ACC112 (cell line): Measurements from ENCODE around the gene MAP3K5.
"Not testable (repeated sequence)": the region's sequence is repeated elsewhere in the genome, so short reads cannot be mapped to it uniquely, and the experiment has no call there.

Experiments
- H2AFZ ChIP-seq: fragments of 200-600 bp; sonication (generic); one replicate; pipeline ENCODE4 v1.6.0; 2017; ENCODE audit warnings: antibody characterized with exemption, low read length; ENCODE audit not compliant: unreplicated experiment
- H3K27ac ChIP-seq: fragments of 200-600 bp; sonication (generic); 2 replicates; pipeline ENCODE4 v1.5.1; 2014; ENCODE audit warnings: low read depth, mild to moderate bottlenecking, antibody characterized with exemption, low read length, moderate library complexity
- H3K27me3 ChIP-seq: fragments of 200-600 bp; sonication (generic); 2 replicates; pipeline ENCODE4 v1.6.1; 2014; ENCODE audit warnings: mild to moderate bottlenecking, antibody characterized with exemption, low read length, moderate library complexity, mixed read lengths; ENCODE audit not compliant: insufficient read depth
- H3K36me3 ChIP-seq: fragments of 200-600 bp; sonication (generic); 2 replicates; pipeline ENCODE4 v1.6.1; 2016; ENCODE audit warnings: mild to moderate bottlenecking, antibody characterized with exemption, low read length, moderate library complexity, mixed read lengths; ENCODE audit not compliant: insufficient read depth
- H3K4me1 ChIP-seq: fragments of 200-600 bp; sonication (generic); one replicate; pipeline ENCODE4 v1.6.1; 2016; ENCODE audit warnings: low read length, mixed read lengths; ENCODE audit not compliant: insufficient read depth, unreplicated experiment, control insufficient read depth
- H3K4me3 ChIP-seq: fragments of 200-600 bp; sonication (generic); 2 replicates; pipeline ENCODE4 v1.5.1; 2014; ENCODE audit warnings: mild to moderate bottlenecking, low read depth, low read length
- H3K79me2 ChIP-seq: fragments of 200-600 bp; sonication (generic); one replicate; pipeline ENCODE4 v1.6.0; 2016; ENCODE audit warnings: low read length; ENCODE audit not compliant: control insufficient read depth, unreplicated experiment, insufficient read depth

Gene MAP3K5

DNA sequence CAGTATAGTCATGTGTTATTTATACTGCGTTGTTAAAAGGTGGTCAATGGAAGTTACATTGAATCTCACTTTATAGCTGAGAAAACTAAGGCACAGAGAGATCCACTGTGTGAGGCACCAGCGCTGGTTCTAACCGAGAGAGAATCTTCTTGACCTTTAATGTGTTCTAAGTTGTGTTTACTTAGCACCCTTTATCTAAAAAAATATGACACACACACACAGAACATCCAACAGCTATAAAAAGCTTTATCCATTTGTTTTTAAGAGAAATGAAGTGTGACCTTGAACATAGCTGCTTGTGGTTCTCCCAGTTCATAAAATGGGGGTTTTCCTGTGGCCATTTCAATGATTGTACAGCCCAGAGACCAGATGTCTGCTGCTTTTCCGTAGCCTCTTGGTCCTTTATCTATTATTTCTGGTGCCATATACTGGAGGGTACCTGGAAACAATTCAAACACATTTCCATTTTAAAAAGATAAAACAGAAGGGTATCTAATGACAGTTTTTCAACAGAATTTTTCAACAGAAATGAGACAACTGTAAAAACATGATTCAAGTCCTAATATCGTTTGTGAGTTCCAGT, 187.3 kb downstream of the MAP3K5 start:
- Histone ChIP-seq H3K4me1 (peaks cover 33% of the 10 kb centered on the region), H3K27ac (no peak overlapping the region), H3K27me3 (no peaks in the 10 kb centered on the region), H3K36me3 (no peaks in the 10 kb centered on the region), H3K4me3 (no peak overlapping the region), H2AFZ (no peak overlapping the region), H3K79me2 (no peaks in the 10 kb centered on the region)

DNA sequence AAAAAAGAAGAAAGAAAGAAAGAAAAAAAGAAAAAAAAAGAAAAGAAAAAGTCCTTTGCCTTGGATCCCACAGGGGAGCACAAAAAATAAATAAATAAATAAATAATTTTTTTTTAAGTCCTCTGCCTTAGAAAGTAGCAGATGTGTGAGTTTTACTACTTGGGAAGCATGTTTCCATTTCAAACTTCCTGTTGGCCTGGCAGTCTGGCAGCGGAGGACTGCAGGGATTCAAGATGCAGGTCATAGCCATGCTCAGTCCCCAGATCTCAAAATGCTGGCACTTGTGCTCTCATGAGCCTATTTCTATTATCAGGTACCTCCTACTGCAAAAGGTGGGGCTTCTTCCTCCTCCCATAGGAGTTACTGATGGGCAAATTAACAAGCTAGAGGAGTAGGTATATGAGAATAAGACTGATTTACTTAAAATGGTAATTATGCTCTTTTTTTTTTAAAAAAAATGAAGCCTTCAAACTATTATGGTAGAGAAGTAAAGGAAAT, 187.9 kb downstream of the MAP3K5 start:
- no peak overlapping the region for H3K27ac ChIP-seq

DNA sequence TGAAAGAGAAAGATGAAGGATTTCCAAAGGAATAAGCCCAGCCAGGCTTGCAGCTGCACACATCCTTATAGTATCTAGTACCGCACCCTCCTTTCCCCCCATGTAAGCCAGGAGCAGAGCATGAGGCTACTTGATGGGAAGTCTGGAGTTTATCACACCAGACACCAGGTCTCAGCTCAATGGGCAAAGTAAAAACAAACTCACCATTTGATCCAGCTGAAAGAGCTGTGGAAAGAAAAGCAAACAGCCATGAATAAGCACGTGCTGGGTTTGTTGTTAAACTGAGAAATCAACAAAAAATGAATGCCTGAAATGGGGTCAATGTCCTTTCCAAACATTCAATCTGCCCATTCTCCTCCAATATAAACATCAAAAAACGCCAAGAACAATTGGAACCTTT, 191.5 kb downstream of the MAP3K5 start:
- no peaks in the 10 kb centered on the region for H3K4me1 ChIP-seq
- no peak overlapping the region for H3K27ac ChIP-seq
- no peak overlapping the region for H2AFZ ChIP-seq
- no peak overlapping the region for H3K4me3 ChIP-seq
- H3K27me3 ChIP-seq: no peaks in the 10 kb centered on the region
- no peaks in the 10 kb centered on the region for H3K79me2 ChIP-seq
- H3K36me3 ChIP-seq: no peaks in the 10 kb centered on the region

More for the DNA sequence above, 187.9 kb downstream of the MAP3K5 start:
- Histone ChIP-seq H2AFZ (no peak overlapping the region), H3K4me1 (peaks cover 27% of the 10 kb centered on the region), H3K36me3 (no peaks in the 10 kb centered on the region), H3K4me3 (no peak overlapping the region), H3K27me3 (no peaks in the 10 kb centered on the region), H3K79me2 (no peaks in the 10 kb centered on the region)

DNA sequence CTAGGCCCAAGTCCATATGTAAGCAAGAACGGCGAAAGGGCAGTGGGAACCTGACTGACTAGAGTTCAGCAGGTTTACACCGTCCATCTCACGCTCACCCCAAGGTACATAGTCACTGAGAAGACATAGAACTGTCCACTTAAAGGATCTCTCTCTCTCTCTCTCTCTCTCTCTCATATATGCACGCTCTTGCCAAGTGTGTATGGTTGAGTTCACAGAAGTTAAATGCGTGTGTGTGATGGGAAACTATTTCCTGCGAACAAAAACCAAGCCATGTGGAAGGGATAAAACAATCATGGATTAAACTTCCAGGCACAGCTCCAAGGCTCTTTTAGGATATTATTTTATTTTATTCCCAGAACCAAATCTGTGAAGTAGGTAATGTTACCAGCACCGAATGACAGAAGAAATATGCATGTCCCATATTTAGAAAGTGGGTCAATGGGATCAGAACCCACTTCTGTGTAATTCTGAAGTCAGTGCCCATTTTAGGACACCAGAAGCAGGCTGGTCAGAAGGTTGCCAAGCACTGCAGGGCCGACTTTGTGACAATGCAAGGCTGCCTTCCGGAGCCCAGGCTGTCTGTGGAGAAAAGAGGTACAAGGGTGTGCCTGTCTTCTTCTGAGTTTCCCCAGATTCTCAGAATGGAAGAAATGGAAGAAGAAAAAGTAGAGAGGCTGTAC, 192.8 kb downstream of the MAP3K5 start:
- no peak overlapping the region for H3K27ac ChIP-seq
- H3K4me3 ChIP-seq: no peak overlapping the region
- no peaks in the 10 kb centered on the region for H3K27me3 ChIP-seq
- peaks cover 3% of the 10 kb centered on the region for H3K4me1 ChIP-seq
- H3K36me3 ChIP-seq: no peaks in the 10 kb centered on the region
- no peaks in the 10 kb centered on the region for H3K79me2 ChIP-seq
- H2AFZ ChIP-seq: no peak overlapping the region

DNA sequence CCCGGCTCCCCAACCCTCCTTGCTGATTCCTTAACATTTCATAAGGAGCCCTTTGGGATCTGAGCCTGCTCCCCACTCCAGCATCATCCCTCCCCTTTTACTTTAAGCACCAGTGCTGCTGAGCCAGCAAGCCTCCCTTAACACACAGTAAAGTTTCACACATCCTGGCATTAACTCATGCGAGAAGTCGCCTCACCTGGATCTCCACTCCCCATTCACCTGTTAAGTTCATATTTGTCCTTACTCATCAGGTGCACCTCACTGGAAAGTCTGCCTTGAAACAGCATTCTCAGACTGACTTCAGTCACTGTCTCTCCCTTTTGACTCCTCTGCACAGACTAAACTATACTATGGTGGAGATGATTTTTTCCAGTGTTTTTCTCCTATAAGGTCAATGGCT, 194.2 kb downstream of the MAP3K5 start:
- H2AFZ ChIP-seq: no peak overlapping the region
- H3K27me3 ChIP-seq: no peaks in the 10 kb centered on the region
- no peak overlapping the region for H3K27ac ChIP-seq
- no peaks in the 10 kb centered on the region for H3K79me2 ChIP-seq
- H3K4me3 ChIP-seq: no peak overlapping the region
- peaks cover under 1% of the 10 kb centered on the region; the same call in 1 of the 2 replicates for H3K36me3 ChIP-seq
- H3K4me1 ChIP-seq: peaks cover 16% of the 10 kb centered on the region

DNA sequence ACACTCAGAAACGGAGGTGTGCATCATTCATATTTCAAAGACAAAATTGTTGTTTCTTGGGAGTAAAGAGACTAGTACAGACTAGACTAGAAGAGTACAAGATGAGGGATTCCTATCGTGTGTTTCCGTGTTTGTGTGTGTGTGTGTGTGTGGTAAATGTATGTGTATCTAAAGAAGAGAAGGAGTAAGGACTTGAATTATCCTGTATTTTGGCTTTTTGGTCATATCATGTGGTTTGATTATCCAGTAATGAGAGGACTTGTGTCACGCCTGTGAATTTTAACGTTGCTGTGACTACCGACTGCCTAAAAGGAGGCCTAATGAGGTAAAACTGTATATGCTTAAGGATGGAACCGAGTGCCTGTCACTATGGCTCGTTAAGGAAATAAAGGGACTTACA, 197.6 kb downstream of the MAP3K5 start:
- no peak overlapping the region for H3K4me3 ChIP-seq
- H3K36me3 ChIP-seq: peaks cover 23% of the 10 kb centered on the region
- H3K4me1 ChIP-seq: peaks cover 20% of the 10 kb centered on the region
- H3K27ac ChIP-seq: peak overlapping the region; percentile 93
- H3K79me2 ChIP-seq: no peaks in the 10 kb centered on the region
- H3K27me3 ChIP-seq: no peaks in the 10 kb centered on the region
- no peak overlapping the region for H2AFZ ChIP-seq

DNA sequence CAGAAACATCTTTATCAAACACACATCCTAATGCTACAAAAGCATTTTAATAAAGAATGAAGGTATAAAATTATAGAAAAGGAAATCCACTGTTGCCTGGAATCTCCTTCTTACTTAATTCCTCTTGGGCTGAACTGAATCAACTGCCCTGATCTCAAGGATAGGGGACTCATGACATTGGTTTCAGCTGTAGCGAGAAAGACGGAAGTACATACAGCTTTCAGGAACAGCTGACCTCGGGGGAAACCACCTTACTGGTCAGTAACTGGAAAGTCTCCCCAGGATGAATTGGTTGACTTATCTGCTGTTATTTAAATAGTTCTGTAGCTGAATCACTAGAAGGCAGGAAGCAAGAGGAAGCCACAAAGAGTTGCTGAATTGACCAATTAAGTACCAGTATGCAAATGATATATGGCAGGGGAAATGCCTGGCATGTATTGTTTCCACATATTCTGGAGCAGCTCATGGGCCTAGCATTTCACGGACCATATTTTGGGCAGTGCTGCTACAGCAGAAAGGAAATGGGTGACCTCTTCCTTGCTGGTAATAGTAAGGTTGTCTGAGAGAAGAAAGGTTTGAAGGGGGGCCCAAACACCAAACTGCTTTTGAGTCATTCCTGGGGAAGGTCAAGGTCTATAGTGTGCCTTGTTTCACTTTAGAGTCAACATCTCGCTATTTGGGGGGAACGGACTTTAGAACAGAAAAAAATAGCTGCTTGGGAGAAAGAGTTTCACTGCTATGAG, 198.4 kb downstream of the MAP3K5 start:
- peak overlapping the region; percentile 48 for H2AFZ ChIP-seq
- H3K27ac ChIP-seq: peak overlapping the region; percentile 93
- H3K36me3 ChIP-seq: peaks cover 23% of the 10 kb centered on the region
- H3K27me3 ChIP-seq: no peaks in the 10 kb centered on the region
- no peaks in the 10 kb centered on the region for H3K79me2 ChIP-seq
- peak overlapping the region; percentile 7; the same call in 1 of the 2 replicates for H3K4me3 ChIP-seq
- peaks cover 20% of the 10 kb centered on the region for H3K4me1 ChIP-seq

DNA sequence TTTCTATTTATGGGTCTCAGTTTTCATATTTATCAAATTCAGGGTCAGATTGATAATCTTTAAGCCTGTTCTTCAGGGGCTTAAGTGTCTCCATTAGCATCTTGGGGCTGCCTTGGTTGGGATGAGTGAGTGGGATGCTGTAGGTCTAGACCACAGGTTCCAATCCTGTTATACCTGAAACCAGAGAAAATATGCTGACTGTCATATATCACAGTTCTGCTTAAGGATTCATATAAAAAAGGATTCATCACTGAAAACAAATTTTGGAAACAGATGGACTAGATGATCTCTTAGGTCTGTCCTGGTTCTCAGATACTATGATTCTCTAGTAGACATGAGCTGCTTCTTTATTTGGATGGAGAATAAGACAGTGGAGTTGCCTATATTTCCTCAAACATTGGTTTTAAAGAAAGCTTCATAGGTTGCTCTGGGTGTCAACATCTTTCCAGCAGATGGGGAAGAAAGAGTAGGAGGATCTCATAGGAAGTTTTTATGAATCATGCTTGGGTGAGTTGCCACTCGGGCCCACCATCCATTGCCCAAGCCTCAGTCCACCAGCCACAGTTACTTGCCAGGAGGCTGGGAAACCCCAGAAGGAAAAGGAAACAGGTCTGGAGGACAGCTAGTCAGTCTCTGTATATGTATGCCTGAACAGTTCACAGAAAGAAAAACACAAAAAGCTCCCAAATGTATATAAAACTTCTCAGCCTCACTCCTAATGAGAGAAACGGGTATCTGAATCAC, 199.2 kb downstream of the MAP3K5 start:
- peaks cover 20% of the 10 kb centered on the region for H3K4me1 ChIP-seq
- peak overlapping the region; percentile 93 for H3K27ac ChIP-seq
- H3K4me3 ChIP-seq: no peak overlapping the region
- peaks cover 23% of the 10 kb centered on the region for H3K36me3 ChIP-seq
- H2AFZ ChIP-seq: peak overlapping the region; percentile 3
- no peaks in the 10 kb centered on the region for H3K27me3 ChIP-seq
- no peaks in the 10 kb centered on the region for H3K79me2 ChIP-seq

DNA sequence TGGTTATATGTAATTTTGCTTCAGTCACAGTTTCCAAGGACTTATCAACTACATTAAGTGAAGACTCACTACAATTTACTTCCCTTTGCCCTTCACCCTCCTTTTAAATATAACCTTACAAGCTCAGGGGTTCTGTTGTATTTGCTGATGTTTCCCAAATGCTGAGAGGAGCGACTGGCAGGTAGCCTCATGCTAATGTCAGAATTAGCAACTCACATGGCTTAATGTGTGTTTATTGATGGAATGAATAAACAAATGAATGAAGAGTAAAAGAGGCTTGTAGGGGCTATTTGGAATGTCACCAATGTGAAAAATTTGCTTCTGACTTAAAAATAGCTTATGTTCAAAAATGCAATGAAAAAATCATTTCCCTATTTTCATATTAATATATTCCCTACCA, 200.7 kb downstream of the MAP3K5 start:
- no peaks in the 10 kb centered on the region for H3K27me3 ChIP-seq
- H2AFZ ChIP-seq: no peak overlapping the region
- H3K36me3 ChIP-seq: peaks cover 23% of the 10 kb centered on the region
- H3K4me1 ChIP-seq: peaks cover 26% of the 10 kb centered on the region
- H3K4me3 ChIP-seq: no peak overlapping the region
- no peaks in the 10 kb centered on the region for H3K79me2 ChIP-seq
- no peak overlapping the region for H3K27ac ChIP-seq

DNA sequence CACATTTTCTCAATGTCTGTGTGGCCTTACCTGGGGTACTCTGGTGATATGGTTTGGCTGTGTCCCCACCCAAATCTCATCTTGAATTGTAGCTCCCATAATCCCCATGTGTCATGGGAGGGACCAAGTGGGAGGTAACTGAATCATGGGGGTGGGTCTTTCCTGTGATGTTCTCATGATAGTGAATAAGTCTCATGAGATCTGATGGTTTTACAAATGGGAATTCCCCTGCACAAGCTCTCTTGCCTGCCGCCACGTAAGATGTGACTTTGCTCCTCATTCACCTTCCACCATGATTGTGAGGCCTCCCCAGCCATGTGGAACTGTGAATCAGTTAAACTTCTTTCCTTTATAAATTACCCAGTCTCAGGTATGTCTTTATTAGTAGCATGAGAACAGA, 201.4 kb downstream of the MAP3K5 start:
- H3K27ac ChIP-seq, H3K4me3 ChIP-seq, H3K27me3 ChIP-seq, H3K79me2 ChIP-seq, H2AFZ ChIP-seq: not testable (repeated sequence)
- Histone ChIP-seq H3K4me1 (peaks cover 34% of the 10 kb centered on the region), H3K36me3 (peaks cover 23% of the 10 kb centered on the region)
